HL-60 (cell line): ENCODE results near the gene MPPED1.

Source experiments
- DNase-seq, 2 experiments: peaks; one replicate each; pipeline ENCODE4 v3.0.0-alpha.2; 2010 to 2020; ENCODE audit warnings: low read depth in 1 of 2, low spot score in 1 of 2
- H3K27ac ChIP-seq: fragments of 250-450 bp; sonication (Bioruptor Pico); replicated peaks from 2 replicates; pipeline ENCODE4 v1.5.1; 2020; ENCODE audit warnings: mild to moderate bottlenecking, moderate library complexity
- H3K27me3 ChIP-seq: fragments of 250-450 bp; sonication (Bioruptor Pico); 2 replicates; pipeline ENCODE4 v1.5.1; 2021; ENCODE audit warnings: mild to moderate bottlenecking, moderate library complexity; ENCODE audit not compliant: insufficient read depth, poor library complexity, severe bottlenecking
- H3K4me3 ChIP-seq: replicated peaks from 2 replicates; pipeline ENCODE4 v1.5.1; 2011; ENCODE audit warnings: mild to moderate bottlenecking, control low read depth, low read length; ENCODE audit not compliant: insufficient read depth
- CTCF ChIP-seq: IDR thresholded peaks from one replicate; pipeline ENCODE4 v1.5.1; 2011; ENCODE audit warnings: low read length, control low read depth, inconsistent platforms; ENCODE audit not compliant: insufficient read depth
- GABPA ChIP-seq: IDR thresholded peaks from 2 replicates; pipeline ENCODE4 v1.6.1; 2012; ENCODE audit warnings: low read depth
- POLR2AphosphoS5 ChIP-seq: IDR thresholded peaks from 2 replicates; pipeline ENCODE4 v1.6.1; 2012; ENCODE audit warnings: low read depth
- REST ChIP-seq: IDR thresholded peaks from 2 replicates; pipeline ENCODE4 v1.6.1; 2012; ENCODE audit warnings: low read depth; ENCODE audit not compliant: insufficient replicate concordance
- SPI1 ChIP-seq: IDR thresholded peaks from 2 replicates; pipeline ENCODE4 v1.6.1; 2012; ENCODE audit warnings: low read depth, mild to moderate bottlenecking, borderline replicate concordance
- long read RNA-seq: library from polyadenylated mRNA; unstranded; transcript quantifications from one replicate; pipeline ENCODE4 v2.0.0, GENCODE V29; 2020

MPPED1 gene
- long read RNA-seq, partial matches to known transcripts, result 0 of 6 reads
- long read RNA-seq, other reads (novel, unspliced or antisense), result 6 of 6 reads

GRCh38 chr22:43411869-43412807 lies at the start of gene MPPED1:
MPPED1 (plus strand) TSS chr22:43412014; CDS start chr22:43424986, 12,972 bp downstream.
- no peak within 1 kb of the TSS for H3K27ac ChIP-seq
- H3K4me3 ChIP-seq, result no peak within 1 kb of the TSS

GRCh38 chr22:43363315-43364168 lies 48.3 kb upstream of the MPPED1 start:
- Histone ChIP-seq H3K27ac (no peak overlapping the region), H3K27me3 (no peaks in the 10 kb centered on the region), H3K4me3 (no peak overlapping the region)
- TF ChIP-seq GABPA, result no peak
- no peak for TF ChIP-seq SPI1
- TF ChIP-seq POLR2AphosphoS5, result no peak
- DNase-seq, result no peak

More at GRCh38 chr22:43411869-43412807, at the start of gene MPPED1:
- peaks cover 44% of the 10 kb centered on the region for H3K27me3 ChIP-seq
- DNase-seq, result no peak
- TF ChIP-seq GABPA (no peak), SPI1 (no peak), POLR2AphosphoS5 (no peak), CTCF (no peak), REST (no peak)

GRCh38 chr22:43364169-43364435 lies 47.7 kb upstream of the MPPED1 start:
- H3K4me3 ChIP-seq, result no peak overlapping the region
- TF ChIP-seq GABPA (no peak), CTCF (no peak), SPI1 (no peak), POLR2AphosphoS5 (no peak), REST (no peak)
- H3K27ac ChIP-seq, result no peak overlapping the region
- no peaks in the 10 kb centered on the region for H3K27me3 ChIP-seq
- no peak for DNase-seq

- Histone ChIP-seq H3K4me3 (no peak overlapping the region), H3K27me3 (no peaks in the 10 kb centered on the region), H3K27ac (no peak overlapping the region)
- no peak for DNase-seq
- no peak for TF ChIP-seq POLR2AphosphoS5
- no peak for TF ChIP-seq REST
- TF ChIP-seq GABPA, result no peak
- no peak for TF ChIP-seq CTCF
- TF ChIP-seq SPI1, result no peak
These were observed 45.9 kb upstream of the MPPED1 start for GRCh38 chr22:43365715-43366440.
